Psoas muscle (tissue), 8 donors: ENCODE data around the gene ZNF791. TPM values are rescaled to one million over a fixed set of nuclear protein-coding genes. Genes with fewer than 3 reads are reported as not detected.
"Not testable (repeated sequence)": the region's sequence is repeated elsewhere in the genome, so short reads cannot be mapped to it uniquely, and the experiment has no call there.

ENCODE experiments used
- ATAC-seq, 4 donors: fragments of 200-7000 bp; cut with Tn5 transposase; one replicate each; pipeline ENCODE4 v1.9.1; 2020; ENCODE audit warnings: moderate library complexity in 3 of 4, mild to moderate bottlenecking in 2 of 4
- DNase-seq, 2 donors: peaks; one replicate each; pipeline ENCODE4 v3.0.0-alpha.2; 2020
- H3K27ac ChIP-seq: fragments of 200-600 bp; one replicate; pipeline ENCODE4 v1.8.0; 2022
- H3K27me3 ChIP-seq, 3 donors: fragments of 200-600 bp in 1 of 3; one replicate each; pipeline versions ENCODE4 v1.6.1 to v1.8.0; 2013 to 2022; ENCODE audit warnings: low read length in 2 of 3, mild to moderate bottlenecking in 2 of 3, moderate library complexity in 1 of 3; ENCODE audit not compliant: insufficient read depth in 3 of 3
- H3K36me3 ChIP-seq, 2 donors: fragments of 200-600 bp in 1 of 2; one replicate each; pipeline versions ENCODE4 v1.6.1 to v1.8.0; 2013 to 2022; ENCODE audit warnings: low read depth in 1 of 2, mild to moderate bottlenecking in 1 of 2, moderate library complexity in 1 of 2; ENCODE audit not compliant: insufficient read depth in 1 of 2
- H3K4me1 ChIP-seq: fragments of 200-600 bp; one replicate; pipeline ENCODE4 v1.8.0; 2022
- H3K4me3 ChIP-seq: fragments of 200-600 bp; one replicate; pipeline ENCODE4 v1.8.0; 2022; ENCODE audit warnings: mild to moderate bottlenecking
- H3K9me3 ChIP-seq: fragments of 200-600 bp; one replicate; pipeline ENCODE4 v1.8.0; 2022
- WGBS, 3 donors: extraction: QIAGEN DNeasy Blood & Tissue Kit; methylation state at CpG; one replicate each; pipeline versions ENCODE4 v1.1.6 to v1.1.7; 2013; 5-methylcytosine and 5-hydroxymethylcytosine counted together
- intact Hi-C, 2 donors: fragments of 100-400 bp; cut with DNase I; formaldehyde crosslinking; loops; one replicate each; pipeline versions ENCODE4 v1.11.0 to v1.14.2; 2022
- polyA plus RNA-seq, 3 donors: library from polyadenylated mRNA; stranded (reverse); fragments of 200-250 nt; gene quantifications; one replicate each; pipeline ENCODE4 v1.2.3, GENCODE V29; 2013
- total RNA-seq, 4 donors: library from RNA; stranded (reverse); fragmentation: NEBNext Ultra II Directional in 2 of 4; extraction: Animal tissue kit (Norgen Biotek cat#: 25700) in 2 of 4; gene quantifications; one replicate each; pipeline versions ENCODE4 v1.2.1 to v1.2.4, GENCODE V29; 2021 to 2023
- TF ChIP-seq, protein P1 (sequence below): fragments of 200-600 bp; IDR thresholded peaks from one replicate; pipeline ENCODE4 v1.8.0; 2022; ENCODE audit warnings: antibody characterized with exemption
- donor health status: healthy with polysubstance abuse.
- donor health status: DM: no; HTN: no; CAD: no; lungs with moderate emphysema.
- donor health status: Bipolar disorder and iron deficiency.
- donor health status: healthy.
- donor health status: DM: yes; HTN: yes; CAD: no.
- donor health status: DM: no; HTN: no; CAD: no.
- donor health status: DM: no; HTN: no; CAD: no.
- donor health status: DM: yes; HTN: yes; CAD: no.

Gene ZNF791
- total and polyA plus RNA-seq, 7 donors: 4.1 to 18.9 (median 8.8) TPM

DNA sequence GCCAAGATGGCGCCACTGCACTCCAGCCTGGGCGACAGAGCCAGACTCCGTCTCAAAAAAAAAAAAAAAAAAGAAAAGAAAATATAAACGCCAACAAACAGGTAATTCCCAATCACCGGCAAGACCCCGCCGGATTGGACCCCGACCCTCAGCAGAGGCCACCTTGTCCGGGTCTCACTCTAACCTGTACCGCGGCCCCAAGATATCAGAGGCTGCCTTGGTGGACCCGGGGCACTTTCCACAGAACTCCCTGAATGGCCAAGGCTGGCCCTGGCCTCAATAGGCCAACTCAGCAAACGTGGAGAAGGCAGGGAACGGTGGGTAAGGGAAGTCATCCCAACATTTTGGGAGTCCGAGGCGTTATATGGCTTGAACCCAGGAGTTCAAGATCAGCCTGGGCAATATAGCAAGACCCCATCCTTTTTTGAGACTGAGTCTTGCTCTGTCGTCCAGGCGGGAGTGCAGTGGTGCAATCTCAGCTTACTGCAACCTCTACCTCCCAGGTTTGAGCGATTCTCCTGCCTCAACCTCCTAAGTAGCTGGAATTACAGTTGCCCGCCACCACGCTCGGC is 28.0 kb downstream of the ZNF791 start:
- ATAC-seq: no peak
- TF ChIP-seq, protein P1, sequence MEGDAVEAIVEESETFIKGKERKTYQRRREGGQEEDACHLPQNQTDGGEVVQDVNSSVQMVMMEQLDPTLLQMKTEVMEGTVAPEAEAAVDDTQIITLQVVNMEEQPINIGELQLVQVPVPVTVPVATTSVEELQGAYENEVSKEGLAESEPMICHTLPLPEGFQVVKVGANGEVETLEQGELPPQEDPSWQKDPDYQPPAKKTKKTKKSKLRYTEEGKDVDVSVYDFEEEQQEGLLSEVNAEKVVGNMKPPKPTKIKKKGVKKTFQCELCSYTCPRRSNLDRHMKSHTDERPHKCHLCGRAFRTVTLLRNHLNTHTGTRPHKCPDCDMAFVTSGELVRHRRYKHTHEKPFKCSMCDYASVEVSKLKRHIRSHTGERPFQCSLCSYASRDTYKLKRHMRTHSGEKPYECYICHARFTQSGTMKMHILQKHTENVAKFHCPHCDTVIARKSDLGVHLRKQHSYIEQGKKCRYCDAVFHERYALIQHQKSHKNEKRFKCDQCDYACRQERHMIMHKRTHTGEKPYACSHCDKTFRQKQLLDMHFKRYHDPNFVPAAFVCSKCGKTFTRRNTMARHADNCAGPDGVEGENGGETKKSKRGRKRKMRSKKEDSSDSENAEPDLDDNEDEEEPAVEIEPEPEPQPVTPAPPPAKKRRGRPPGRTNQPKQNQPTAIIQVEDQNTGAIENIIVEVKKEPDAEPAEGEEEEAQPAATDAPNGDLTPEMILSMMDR: no peak
- H3K4me3 ChIP-seq: no peak overlapping the region
- intact Hi-C loops: no loop called here
- no peaks in the 10 kb centered on the region for H3K27me3 ChIP-seq
- no peaks in the 10 kb centered on the region for H3K9me3 ChIP-seq
- no peaks in the 10 kb centered on the region for H3K4me1 ChIP-seq
- no peak for DNase-seq
- H3K36me3 ChIP-seq: no peaks in the 10 kb centered on the region
- H3K27ac ChIP-seq: no peak overlapping the region
- WGBS, 3 donors: 93 to 94% (median 93%) methylated on average over 20 to 22 of the region's 22 CpGs

DNA sequence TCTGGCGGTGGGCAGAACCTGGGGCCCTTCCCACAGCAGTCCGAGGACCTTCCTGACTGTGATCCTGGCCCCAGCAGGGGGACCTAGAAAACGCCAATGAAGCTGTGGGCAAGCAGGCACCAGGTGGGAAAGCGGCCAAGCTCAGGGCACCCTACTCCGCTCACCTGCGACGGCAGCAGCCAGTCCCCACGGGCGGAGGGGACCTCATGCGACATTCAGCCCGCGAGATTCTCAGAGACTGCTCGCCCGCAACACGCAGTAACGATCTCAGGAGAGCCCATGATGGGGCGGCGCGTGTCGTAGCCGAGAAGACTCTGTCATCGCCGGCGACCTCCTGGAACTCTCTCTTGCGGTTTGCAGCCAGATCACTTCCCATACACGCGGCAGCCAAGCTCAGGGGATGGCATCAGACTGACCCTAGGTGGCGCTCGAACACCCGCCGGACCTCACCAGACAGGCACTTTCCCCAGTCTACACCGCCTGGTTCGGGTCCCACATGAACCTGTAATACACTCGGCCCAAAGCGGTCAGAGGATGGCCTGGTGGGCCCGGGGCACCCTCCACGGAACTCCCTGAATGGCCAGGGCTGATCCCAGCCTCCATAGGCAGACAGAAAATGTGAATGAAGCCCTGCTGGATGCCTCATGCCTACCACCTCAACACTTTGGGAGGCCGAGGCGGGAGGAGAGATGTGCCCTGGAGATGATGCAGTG is 29.3 kb downstream of the ZNF791 start:
- 9% methylated on average over 39 of the region's 39 CpGs for WGBS, 3 donors
- intact Hi-C loops: no loop called here

DNA sequence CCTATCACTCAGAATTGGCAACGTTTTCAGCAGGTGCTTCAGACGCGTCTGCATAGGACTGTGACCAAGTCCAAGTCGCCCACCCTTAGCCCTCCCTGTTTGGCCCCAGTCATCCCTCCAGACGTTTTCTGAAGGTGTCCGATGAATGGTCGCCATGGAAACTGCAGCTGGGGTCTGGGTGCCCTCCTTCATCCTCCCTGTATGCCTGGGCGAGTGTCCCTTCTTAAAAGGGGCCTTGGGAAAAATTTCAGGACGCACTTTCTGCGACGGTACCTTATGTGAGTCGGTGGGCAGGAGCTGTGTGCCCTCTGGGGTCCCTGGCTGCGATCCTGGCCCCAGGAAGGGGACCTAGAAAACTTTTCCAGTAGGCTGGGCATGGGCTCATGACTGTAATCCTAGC is 30.7 kb downstream of the ZNF791 start:
- intact Hi-C loops: no loop called here
- no peak for DNase-seq

More for the DNA sequence above, 29.3 kb downstream of the ZNF791 start:
- DNase-seq (peak; percentile 82 to 91), ATAC-seq (peak; percentile 83 to 91 (median 88))
- no peaks in the 10 kb centered on the region for H3K36me3 ChIP-seq
- H3K4me1 ChIP-seq: no peaks in the 10 kb centered on the region
- H3K4me3 ChIP-seq: peak overlapping the region; percentile 45
- no peak overlapping the region for H3K27ac ChIP-seq
- TF ChIP-seq, protein P1: peak; percentile 76
- H3K27me3 ChIP-seq: no peaks in the 10 kb centered on the region
- H3K9me3 ChIP-seq: no peaks in the 10 kb centered on the region

DNA sequence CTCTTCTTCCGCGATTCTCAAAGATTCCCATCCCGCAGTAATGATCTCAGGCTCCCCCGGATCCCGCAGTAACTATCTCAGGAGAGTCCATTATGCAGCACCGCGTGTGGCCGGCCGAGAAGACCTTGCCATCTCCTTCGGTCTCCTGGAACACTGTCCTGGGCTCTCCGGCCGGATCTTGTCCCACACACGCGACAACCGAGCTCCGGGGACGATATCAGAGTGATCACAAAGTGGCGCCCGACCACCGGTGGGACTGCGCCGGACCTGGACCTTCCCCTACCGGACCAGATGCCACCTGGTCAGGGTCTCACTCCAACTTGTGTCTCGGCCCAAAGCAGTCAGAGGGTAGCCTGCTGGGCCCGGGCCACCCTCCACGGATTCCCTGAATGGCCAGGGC is 31.8 kb downstream of the ZNF791 start:
- intact Hi-C loops: no loop called here
- Histone ChIP-seq H3K27me3 (no peaks in the 10 kb centered on the region), H3K36me3 (no peaks in the 10 kb centered on the region), H3K4me3 (no peak overlapping the region), H3K27ac (no peak overlapping the region), H3K9me3 (no peaks in the 10 kb centered on the region), H3K4me1 (no peaks in the 10 kb centered on the region)
- ATAC-seq (no peak), DNase-seq (no peak)
- WGBS, 3 donors: 90 to 91% (median 91%) methylated on average over 26 of the region's 26 CpGs
- TF ChIP-seq, protein P1: no peak

More for the DNA sequence above, 30.7 kb downstream of the ZNF791 start:
- H3K4me3 ChIP-seq: no peak overlapping the region
- H3K27me3 ChIP-seq: no peaks in the 10 kb centered on the region
- H3K9me3 ChIP-seq: no peaks in the 10 kb centered on the region
- TF ChIP-seq, protein P1: no peak
- 59 to 71% (median 64%) methylated on average over 13 of the region's 13 CpGs for WGBS, 3 donors
- H3K27ac ChIP-seq: no peak overlapping the region
- H3K36me3 ChIP-seq: no peaks in the 10 kb centered on the region
- H3K4me1 ChIP-seq: no peaks in the 10 kb centered on the region
- ATAC-seq: no peak

DNA sequence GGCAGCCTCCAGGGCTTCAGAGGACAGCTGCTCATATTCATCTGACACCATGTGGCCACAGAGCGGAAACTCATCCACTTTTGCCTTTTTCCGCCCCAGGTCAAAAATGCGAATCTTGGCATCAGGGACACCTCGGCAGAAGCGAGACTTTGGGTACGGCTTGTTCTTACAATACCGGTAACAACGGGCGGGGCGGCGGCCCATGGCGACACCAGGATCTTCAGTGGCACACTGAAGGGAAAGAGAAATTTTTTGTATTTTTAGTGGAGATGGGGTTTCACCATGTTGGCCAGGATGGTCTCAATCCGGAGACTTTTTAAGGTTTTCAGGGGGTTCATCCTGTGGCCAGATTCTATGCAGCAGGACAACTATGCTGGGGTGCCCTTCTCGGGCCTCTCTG is 33.0 kb downstream of the ZNF791 start:
- H3K27me3 ChIP-seq, H3K9me3 ChIP-seq, DNase-seq, ATAC-seq, H3K27ac ChIP-seq, H3K4me3 ChIP-seq, H3K36me3 ChIP-seq, H3K4me1 ChIP-seq, intact Hi-C loops: not testable (repeated sequence)
- WGBS, 3 donors: 91 to 94% (median 94%) methylated on average over 14 of the region's 14 CpGs
